Dermis microvascular lymphatic vessel endothelial cell (primary cell): Measurements from ENCODE around the gene BTBD16. TPM values are rescaled to one million over a fixed set of nuclear protein-coding genes. Genes with fewer than 3 reads are reported as not detected.
A peak's percentile ranks its signal among the peaks of the same experiment; 100 is the strongest.

Experiments
- DNase-seq, 2 donors: peaks; one replicate each; pipeline versions ENCODE4 v3.0.0 to v3.0.0-alpha.2; 2010; ENCODE audit warnings: low read depth in 2 of 2
- total RNA-seq: library from RNA; depleted of rRNA; stranded (reverse); fragments of >200 nt; gene quantifications from 2 replicates; pipeline ENCODE4 v1.2.1, GENCODE V29; 2014

BTBD16 gene
- total RNA-seq, 1 donor from 2014 or later, result under 0.01 TPM

GRCh38 chr10:122248356-122249302 lies 22.5 kb upstream of the BTBD16 start:
- DNase-seq, result no peak

- no peak for DNase-seq
Measured at GRCh38 chr10:122249303-122249850, 21.7 kb upstream of the BTBD16 start.

GRCh38 chr10:122249991-122250750 lies 20.9 kb upstream of the BTBD16 start:
- no peak for DNase-seq

- no peak for DNase-seq
Measured at GRCh38 chr10:122251459-122252255, 19.4 kb upstream of the BTBD16 start.

GRCh38 chr10:122252805-122253204 lies 18.3 kb upstream of the BTBD16 start:
- DNase-seq, result no peak

- no peak for DNase-seq
Measured at GRCh38 chr10:122253605-122254004, 17.5 kb upstream of the BTBD16 start.

- no peak for DNase-seq
Measured at GRCh38 chr10:122254831-122255230, 16.3 kb upstream of the BTBD16 start.

- DNase-seq, result no peak
Measured at GRCh38 chr10:122255509-122256301, 15.4 kb upstream of the BTBD16 start.

- DNase-seq, result no peak
Measured at GRCh38 chr10:122257041-122257440, 14.1 kb upstream of the BTBD16 start.

GRCh38 chr10:122258136-122259074 lies 12.7 kb upstream of the BTBD16 start:
- peak in 1 of 2 donors; percentile 17 for DNase-seq

- DNase-seq, result no peak
Measured at GRCh38 chr10:122259075-122259466, 12.0 kb upstream of the BTBD16 start.

- no peak for DNase-seq
Measured at GRCh38 chr10:122261584-122261983, 9.5 kb upstream of the BTBD16 start.

- DNase-seq, result peak in 1 of 2 donors; percentile 28
Measured at GRCh38 chr10:122263971-122264370, 7.1 kb upstream of the BTBD16 start.

- DNase-seq, result no peak
Measured at GRCh38 chr10:122264436-122264835, 6.7 kb upstream of the BTBD16 start.

GRCh38 chr10:122264931-122265330 lies 6.2 kb upstream of the BTBD16 start:
- no peak for DNase-seq

GRCh38 chr10:122265896-122266295 lies 5.2 kb upstream of the BTBD16 start:
- DNase-seq, result no peak

- peak in 1 of 2 donors; percentile 58 for DNase-seq
Measured at GRCh38 chr10:122267849-122268737, 3.0 kb upstream of the BTBD16 start.

GRCh38 chr10:122269059-122269687 lies 1.9 kb upstream of the BTBD16 start:
- no peak for DNase-seq
